Measurements from ENCODE around the gene HOXC6. TPM values are rescaled to one million over a fixed set of nuclear protein-coding genes. Genes with fewer than 3 reads are reported as not detected.

HOXC6 gene
- total RNA-seq, 2 donors from 2014 or later, result 0.15 TPM; not detected in 1

DNA sequence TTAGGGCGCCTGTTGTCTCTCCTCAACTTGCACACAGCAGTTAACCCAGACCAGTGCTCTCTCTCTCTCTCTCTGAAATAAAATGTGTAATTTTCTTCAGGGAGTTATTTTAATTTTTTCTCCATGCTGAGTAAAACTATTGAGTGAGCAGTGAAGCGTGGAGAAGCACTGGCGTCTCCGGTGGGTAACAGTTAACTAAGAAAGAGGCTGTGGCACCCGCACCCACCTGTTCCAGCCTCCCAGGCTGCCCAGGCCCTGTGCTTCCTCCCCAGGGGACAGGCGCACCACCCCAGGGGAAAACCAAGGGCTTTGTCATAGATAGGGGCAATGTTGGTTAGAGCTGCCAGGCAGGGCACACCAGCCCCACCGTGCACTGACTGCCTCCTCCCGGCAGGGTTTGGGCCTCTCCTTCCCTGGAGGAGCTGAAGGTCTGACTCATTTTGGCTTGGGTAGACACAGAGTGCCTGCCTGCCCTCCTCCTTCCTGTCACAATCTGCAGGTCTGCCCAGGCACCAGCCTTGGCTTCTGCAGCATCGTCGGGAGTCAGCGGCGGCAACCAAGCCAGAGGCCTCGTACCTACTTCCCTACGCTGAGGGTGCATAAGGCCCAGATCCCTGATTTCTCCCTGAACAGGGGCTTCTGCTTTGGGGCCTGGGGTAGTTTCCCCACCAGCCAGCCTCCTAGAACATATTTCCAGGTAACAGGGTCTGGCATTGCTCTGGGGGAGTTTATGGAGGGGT, 8.6 kb downstream of the HOXC6 start:
- H3K36me3 ChIP-seq, result no peaks in the 10 kb centered on the region
- TF ChIP-seq, protein P1, sequence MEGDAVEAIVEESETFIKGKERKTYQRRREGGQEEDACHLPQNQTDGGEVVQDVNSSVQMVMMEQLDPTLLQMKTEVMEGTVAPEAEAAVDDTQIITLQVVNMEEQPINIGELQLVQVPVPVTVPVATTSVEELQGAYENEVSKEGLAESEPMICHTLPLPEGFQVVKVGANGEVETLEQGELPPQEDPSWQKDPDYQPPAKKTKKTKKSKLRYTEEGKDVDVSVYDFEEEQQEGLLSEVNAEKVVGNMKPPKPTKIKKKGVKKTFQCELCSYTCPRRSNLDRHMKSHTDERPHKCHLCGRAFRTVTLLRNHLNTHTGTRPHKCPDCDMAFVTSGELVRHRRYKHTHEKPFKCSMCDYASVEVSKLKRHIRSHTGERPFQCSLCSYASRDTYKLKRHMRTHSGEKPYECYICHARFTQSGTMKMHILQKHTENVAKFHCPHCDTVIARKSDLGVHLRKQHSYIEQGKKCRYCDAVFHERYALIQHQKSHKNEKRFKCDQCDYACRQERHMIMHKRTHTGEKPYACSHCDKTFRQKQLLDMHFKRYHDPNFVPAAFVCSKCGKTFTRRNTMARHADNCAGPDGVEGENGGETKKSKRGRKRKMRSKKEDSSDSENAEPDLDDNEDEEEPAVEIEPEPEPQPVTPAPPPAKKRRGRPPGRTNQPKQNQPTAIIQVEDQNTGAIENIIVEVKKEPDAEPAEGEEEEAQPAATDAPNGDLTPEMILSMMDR (IDR thresholded peaks at IDR 0.05), result no peak
- peaks cover 95% of the 10 kb centered on the region for H3K27me3 ChIP-seq
- H3K9ac ChIP-seq (ENCODE audit: low read depth in 2 of 2, low read length in 2 of 2), result no peak overlapping the region
- no peaks in the 10 kb centered on the region for H3K4me1 ChIP-seq
- no peak overlapping the region for H3K27ac ChIP-seq
- H3K4me3 ChIP-seq, result no peak overlapping the region
- intact Hi-C loops (cut with DNase I), result no loop called here
- H3K9me3 ChIP-seq, result no peaks in the 10 kb centered on the region
- DNase-seq, result no peak

DNA sequence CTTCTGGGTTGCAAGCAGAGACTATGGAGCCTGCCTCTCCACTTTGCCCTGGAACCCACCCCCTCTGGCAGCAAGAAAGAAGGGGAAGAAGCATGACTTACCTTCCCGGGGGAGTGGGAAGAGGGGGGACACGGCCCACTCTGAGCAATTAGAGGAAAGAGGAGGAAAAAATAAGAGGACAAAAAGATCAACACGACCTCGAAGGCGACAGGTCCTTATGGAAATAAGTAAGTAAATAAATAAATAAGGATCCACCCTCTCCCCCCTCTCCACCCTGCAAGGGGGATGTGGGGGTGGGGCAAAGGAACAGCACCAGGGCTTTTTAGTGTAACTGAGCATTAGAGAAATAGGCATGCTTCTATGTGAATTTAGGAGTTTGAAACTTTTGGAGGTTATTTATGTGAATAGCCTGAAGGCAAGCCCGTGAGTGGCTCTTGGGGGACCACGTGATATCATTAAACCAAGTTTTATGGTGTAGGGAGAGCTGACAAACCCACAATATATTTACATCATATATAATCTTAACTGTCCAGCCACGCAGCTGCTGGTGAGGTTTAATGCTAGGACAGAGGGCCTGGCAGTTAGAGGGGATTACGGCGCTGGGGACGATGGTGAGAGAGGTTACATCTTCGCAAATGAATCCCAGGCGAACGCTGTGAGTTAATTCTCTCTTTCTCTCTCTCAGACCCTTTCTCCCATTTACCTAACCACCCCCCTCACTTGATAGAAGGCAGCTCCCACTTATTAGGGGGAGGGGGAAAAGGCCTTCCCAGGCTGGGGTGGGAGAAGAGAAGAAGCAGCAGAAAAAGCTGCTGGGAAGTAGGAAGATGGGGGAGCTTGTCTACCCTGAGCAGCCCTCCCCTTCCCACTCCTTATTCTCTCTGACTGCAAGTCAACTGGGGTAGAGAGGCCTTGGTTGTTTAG, 9.4 kb downstream of the HOXC6 start:
- intact Hi-C loops (cut with DNase I), result no loop called here
- DNase-seq, result no peak
- Histone ChIP-seq H3K9me3 (no peaks in the 10 kb centered on the region), H3K27me3 (peaks cover 95% of the 10 kb centered on the region), H3K4me1 (no peaks in the 10 kb centered on the region), H3K9ac (ENCODE audit: low read depth in 2 of 2, low read length in 2 of 2) (no peak overlapping the region), H3K4me3 (no peak overlapping the region), H3K27ac (no peak overlapping the region), H3K36me3 (no peaks in the 10 kb centered on the region)
- TF ChIP-seq, protein P1 (IDR thresholded peaks at IDR 0.05), result no peak

GRCh38 chr12:54038284-54038870, 10.1 kb downstream of the HOXC6 start:
- TF ChIP-seq, protein P1 (IDR thresholded peaks at IDR 0.05), result no peak
- Histone ChIP-seq H3K36me3 (no peaks in the 10 kb centered on the region), H3K4me3 (no peak overlapping the region), H3K9ac (ENCODE audit: low read depth in 2 of 2, low read length in 2 of 2) (no peak overlapping the region), H3K27me3 (peaks cover 91% of the 10 kb centered on the region), H3K9me3 (no peaks in the 10 kb centered on the region), H3K4me1 (no peaks in the 10 kb centered on the region), H3K27ac (no peak overlapping the region)
- no peak for DNase-seq
- intact Hi-C loops (cut with DNase I), result no loop called here

- intact Hi-C loops (cut with DNase I), result no loop called here
- no peaks in the 10 kb centered on the region for H3K4me1 ChIP-seq
- no peak overlapping the region for H3K4me3 ChIP-seq
- no peak for DNase-seq
- H3K36me3 ChIP-seq, result no peaks in the 10 kb centered on the region
- peaks cover 86% of the 10 kb centered on the region for H3K27me3 ChIP-seq
- no peaks in the 10 kb centered on the region for H3K9me3 ChIP-seq
- TF ChIP-seq, protein P1 (IDR thresholded peaks at IDR 0.05), result no peak
- H3K27ac ChIP-seq, result no peak overlapping the region
- no peak overlapping the region for H3K9ac ChIP-seq (ENCODE audit: low read depth in 2 of 2, low read length in 2 of 2)
These were observed 10.7 kb downstream of the HOXC6 start for GRCh38 chr12:54038871-54039414.

DNA sequence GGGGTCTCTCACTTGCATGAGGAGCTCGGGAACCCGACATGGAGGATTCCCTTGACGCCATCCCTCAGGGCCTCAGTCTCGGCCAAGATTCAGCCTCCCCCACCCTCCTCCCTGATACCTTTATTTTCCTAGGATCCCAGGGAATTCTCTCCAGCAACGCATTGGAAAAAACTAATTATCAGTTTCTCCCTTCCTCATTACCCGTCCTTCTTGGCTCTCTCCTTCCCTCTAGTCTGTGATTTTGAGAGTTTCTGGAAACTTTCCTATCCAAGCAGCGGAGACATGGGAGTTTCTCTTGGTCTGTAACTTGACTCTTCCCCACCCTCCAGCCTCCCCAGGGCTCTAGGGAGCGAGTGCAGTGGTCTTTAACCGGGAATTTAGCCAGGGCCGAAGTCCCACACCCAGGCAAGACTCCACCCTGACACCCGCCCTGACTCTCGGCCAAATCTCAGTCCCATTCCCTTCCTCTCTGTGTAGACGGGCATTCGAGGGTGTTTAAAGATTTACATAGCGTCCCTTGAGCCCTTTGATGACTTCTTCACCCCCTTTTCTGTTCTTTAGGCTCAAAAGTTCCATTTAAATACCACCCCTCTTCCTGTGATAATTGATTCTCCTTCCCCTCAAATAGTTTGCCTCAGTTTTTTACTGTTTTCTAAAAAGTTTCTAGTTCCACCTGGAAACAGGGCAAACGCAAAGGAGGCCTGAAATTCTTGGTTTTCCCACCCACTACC, 11.3 kb downstream of the HOXC6 start:
- Histone ChIP-seq H3K4me3 (no peak overlapping the region), H3K9ac (ENCODE audit: low read depth in 2 of 2, low read length in 2 of 2) (no peak overlapping the region), H3K27me3 (peaks cover 86% of the 10 kb centered on the region), H3K4me1 (no peaks in the 10 kb centered on the region), H3K27ac (no peak overlapping the region), H3K36me3 (no peaks in the 10 kb centered on the region), H3K9me3 (no peaks in the 10 kb centered on the region)
- TF ChIP-seq, protein P1 (IDR thresholded peaks at IDR 0.05), result no peak
- no peak for DNase-seq
- intact Hi-C loops (cut with DNase I), result no loop called here

Data from colonic mucosa (tissue), 4 donors.